GM12891 (cell line): ENCODE data around the gene DNAH8.
A peak's percentile ranks its signal among the peaks of the same experiment; 100 is the strongest.

Experiments
- DNase-seq: peaks from one replicate; pipeline ENCODE4 v3.0.0; 2011; ENCODE audit warnings: low spot score; ENCODE audit not compliant: insufficient read length
- FAIRE-seq: peaks from 2 replicates; lab custom pipeline; 2011; peaks lifted over from hg19 to GRCh38; lab: Jason Lieb, UNC
- PAX5 ChIP-seq: IDR thresholded peaks from 2 replicates; pipeline ENCODE4 v1.6.1; 2011; ENCODE audit warnings: low read length, moderate library complexity, mild to moderate bottlenecking; ENCODE audit not compliant: insufficient read depth, severe bottlenecking
- POLR2A ChIP-seq: IDR thresholded peaks from 2 replicates; pipeline ENCODE4 v1.6.1; 2011; ENCODE audit warnings: low read depth, low read length, control low read depth
- POLR2AphosphoS5 ChIP-seq: IDR thresholded peaks from 2 replicates; pipeline ENCODE4 v1.6.1; 2011; ENCODE audit warnings: low read depth, low read length, control low read depth
- POU2F2 ChIP-seq: IDR thresholded peaks from 2 replicates; pipeline ENCODE4 v1.6.1; 2011; ENCODE audit warnings: low read depth, mild to moderate bottlenecking, control low read depth, low read length, moderate library complexity
- SPI1 ChIP-seq: IDR thresholded peaks from 2 replicates; pipeline ENCODE4 v1.6.1; 2011; ENCODE audit warnings: low read depth, low read length, control low read depth
- TAF1 ChIP-seq: IDR thresholded peaks from 2 replicates; pipeline ENCODE4 v1.6.1; 2011; ENCODE audit warnings: low read depth, low read length, control low read depth

Gene DNAH8

GRCh38 chr6:38985839-38986238 is 270.7 kb downstream of the DNAH8 start:
- FAIRE-seq = no peak
- DNase-seq = no peak
- no peak for TF ChIP-seq TAF1
- no peak for TF ChIP-seq PAX5
- no peak for TF ChIP-seq POLR2A
- no peak for TF ChIP-seq SPI1
- TF ChIP-seq POLR2AphosphoS5 = no peak
- TF ChIP-seq POU2F2 = no peak

GRCh38 chr6:38987503-38987902 is 272.4 kb downstream of the DNAH8 start:
- DNase-seq = no peak
- no peak for FAIRE-seq
- TF ChIP-seq TAF1 (no peak), POLR2A (no peak), POU2F2 (no peak), PAX5 (no peak), POLR2AphosphoS5 (no peak), SPI1 (no peak)

GRCh38 chr6:38988736-38989449 is 273.8 kb downstream of the DNAH8 start:
- FAIRE-seq = no peak
- TF ChIP-seq POU2F2 (no peak), POLR2A (no peak), POLR2AphosphoS5 (no peak), PAX5 (no peak), TAF1 (no peak), SPI1 (no peak)

GRCh38 chr6:38990475-38990874 is 275.4 kb downstream of the DNAH8 start:
- no peak for FAIRE-seq
- DNase-seq = no peak
- no peak for TF ChIP-seq SPI1
- no peak for TF ChIP-seq PAX5
- no peak for TF ChIP-seq POLR2A
- no peak for TF ChIP-seq POU2F2
- no peak for TF ChIP-seq POLR2AphosphoS5
- no peak for TF ChIP-seq TAF1

More at GRCh38 chr6:38988736-38989449, 273.8 kb downstream of the DNAH8 start:
- DNase-seq = no peak

GRCh38 chr6:38996676-38997075 is 281.6 kb downstream of the DNAH8 start:
- FAIRE-seq (no peak), DNase-seq (no peak)
- TF ChIP-seq POLR2AphosphoS5 = no peak
- TF ChIP-seq PAX5 = no peak
- no peak for TF ChIP-seq TAF1
- no peak for TF ChIP-seq POU2F2
- no peak for TF ChIP-seq POLR2A
- no peak for TF ChIP-seq SPI1

- DNase-seq = peak; percentile 15
- peak; percentile 54 for FAIRE-seq
- no peak for TF ChIP-seq PAX5
- no peak for TF ChIP-seq TAF1
- no peak for TF ChIP-seq POU2F2
- no peak for TF ChIP-seq POLR2A
- no peak for TF ChIP-seq POLR2AphosphoS5
- no peak for TF ChIP-seq SPI1
Observed at GRCh38 chr6:38997128-38997761, 282.1 kb downstream of the DNAH8 start.

- TF ChIP-seq POU2F2 = no peak
- TF ChIP-seq TAF1 = no peak
- no peak for TF ChIP-seq POLR2A
- no peak for TF ChIP-seq POLR2AphosphoS5
- TF ChIP-seq SPI1 = no peak
- no peak for TF ChIP-seq PAX5
- DNase-seq (no peak), FAIRE-seq (no peak)
Observed at GRCh38 chr6:39003072-39003471, 288.0 kb downstream of the DNAH8 start.

- TF ChIP-seq SPI1 = no peak
- no peak for TF ChIP-seq PAX5
- TF ChIP-seq POLR2A = no peak
- TF ChIP-seq POLR2AphosphoS5 = no peak
- TF ChIP-seq POU2F2 = no peak
- no peak for TF ChIP-seq TAF1
Observed at GRCh38 chr6:39003492-39003891, 288.4 kb downstream of the DNAH8 start.

GRCh38 chr6:39004801-39005200 is 289.7 kb downstream of the DNAH8 start:
- no peak for FAIRE-seq
- TF ChIP-seq POLR2AphosphoS5 (no peak), PAX5 (no peak), POU2F2 (no peak), TAF1 (no peak), SPI1 (no peak), POLR2A (no peak)
- DNase-seq = no peak

More at GRCh38 chr6:39003492-39003891, 288.4 kb downstream of the DNAH8 start:
- DNase-seq (no peak), FAIRE-seq (no peak)

- no peak for TF ChIP-seq PAX5
- TF ChIP-seq POU2F2 = no peak
- no peak for TF ChIP-seq POLR2AphosphoS5
- TF ChIP-seq TAF1 = no peak
- no peak for TF ChIP-seq SPI1
- FAIRE-seq = no peak
- no peak for DNase-seq
Observed at GRCh38 chr6:39005774-39006173, 290.7 kb downstream of the DNAH8 start.
